Hepatocyte (in vitro differentiated cells): ENCODE data around the gene KIF18B.

Source experiments
- CTCF ChIP-seq: fragments of 200-600 bp; sonication (generic); IDR thresholded peaks from 2 replicates; pipeline ENCODE4 v1.5.1; 2016; ENCODE audit warnings: antibody characterized with exemption, mild to moderate bottlenecking; ENCODE audit not compliant: poor library complexity
- EZH2 ChIP-seq: fragments of 200-600 bp; sonication (generic); IDR thresholded peaks from 2 replicates; pipeline ENCODE4 v1.6.1; 2016; ENCODE audit warnings: antibody characterized with exemption, mild to moderate bottlenecking, borderline replicate concordance
- EZH2phosphoT487 ChIP-seq: fragments of 200-600 bp; sonication (generic); IDR thresholded peaks from one replicate; pipeline ENCODE4 v1.6.1; 2018; ENCODE audit warnings: antibody characterized with exemption, mild to moderate bottlenecking, low read depth, moderate library complexity; ENCODE audit not compliant: unreplicated experiment, severe bottlenecking

- TF ChIP-seq CTCF (no peak), EZH2 (no peak), EZH2phosphoT487 (no peak)
Observed at GRCh38 chr17:44875761-44876160, 71.8 kb downstream of the KIF18B start.
